ENCODE measurements around the gene SLC29A3. TPM values are rescaled to one million over a fixed set of nuclear protein-coding genes. Genes with fewer than 3 reads are reported as not detected.

SLC29A3 gene
- total and polyA plus RNA-seq, 7 donors: 0.64 to 2.2 (median 0.81) TPM

- H3K27me3 ChIP-seq (ENCODE audit: insufficient read depth in 3 of 3, low read length in 2 of 3): no peaks in the 10 kb centered on the region
- 70 to 74% (median 72%) methylated on average over 6 of the region's 6 CpGs for WGBS, 3 donors
- no peaks in the 10 kb centered on the region for H3K36me3 ChIP-seq (ENCODE audit: insufficient read depth in 1 of 2, low read depth in 1 of 2)
- intact Hi-C loops (cut with DNase I): loop anchor here in 1 of 2 donors (5.0 kb wide), 1 partner anchor 44 kb away; no protein-coding TSS in a partner anchor
- ATAC-seq (no peak), DNase-seq (no peak)
- H3K27ac ChIP-seq: no peak overlapping the region
- peaks cover 2% of the 10 kb centered on the region for H3K4me1 ChIP-seq
- no peaks in the 10 kb centered on the region for H3K9me3 ChIP-seq
- no peak for TF ChIP-seq CTCF (IDR thresholded peaks at IDR 0.05)
- no peak overlapping the region for H3K4me3 ChIP-seq
Observed at GRCh38 chr10:71371750-71372166, 52.7 kb downstream of the SLC29A3 start.

GRCh38 chr10:71372882-71373495 is 53.9 kb downstream of the SLC29A3 start:
- no peak overlapping the region for H3K27ac ChIP-seq
- WGBS, 3 donors: 71 to 74% (median 74%) methylated on average over 10 of the region's 10 CpGs
- intact Hi-C loops (cut with DNase I): loop anchor here in 1 of 2 donors (5.0 kb wide), 1 partner anchor 46 kb away; no protein-coding TSS in a partner anchor
- TF ChIP-seq CTCF (IDR thresholded peaks at IDR 0.05): no peak
- no peaks in the 10 kb centered on the region for H3K36me3 ChIP-seq (ENCODE audit: insufficient read depth in 1 of 2, low read depth in 1 of 2)
- no peaks in the 10 kb centered on the region for H3K9me3 ChIP-seq
- ATAC-seq: no peak
- H3K4me1 ChIP-seq: peaks cover 6% of the 10 kb centered on the region
- no peaks in the 10 kb centered on the region for H3K27me3 ChIP-seq (ENCODE audit: insufficient read depth in 3 of 3, low read length in 2 of 3)
- H3K4me3 ChIP-seq: no peak overlapping the region
- no peak for DNase-seq

- Histone ChIP-seq H3K27ac (no peak overlapping the region), H3K4me3 (no peak overlapping the region), H3K36me3 (ENCODE audit: insufficient read depth in 1 of 2, low read depth in 1 of 2) (no peaks in the 10 kb centered on the region), H3K4me1 (peaks cover 6% of the 10 kb centered on the region), H3K9me3 (no peaks in the 10 kb centered on the region), H3K27me3 (ENCODE audit: insufficient read depth in 3 of 3, low read length in 2 of 3) (no peaks in the 10 kb centered on the region)
- DNase-seq (no peak), ATAC-seq (no peak)
- intact Hi-C loops (cut with DNase I): loop anchor here in 1 of 2 donors (5.0 kb wide), 1 partner anchor 47 kb away; no protein-coding TSS in a partner anchor
- TF ChIP-seq CTCF (IDR thresholded peaks at IDR 0.05): no peak
- WGBS, 3 donors: 70 to 86% (median 77%) methylated on average over 11 of the region's 11 CpGs
Observed at GRCh38 chr10:71374481-71375233, 55.6 kb downstream of the SLC29A3 start.

GRCh38 chr10:71375952-71376351 is 56.9 kb downstream of the SLC29A3 start:
- no peaks in the 10 kb centered on the region for H3K36me3 ChIP-seq (ENCODE audit: insufficient read depth in 1 of 2, low read depth in 1 of 2)
- no peaks in the 10 kb centered on the region for H3K27me3 ChIP-seq (ENCODE audit: insufficient read depth in 3 of 3, low read length in 2 of 3)
- H3K4me1 ChIP-seq: peaks cover 6% of the 10 kb centered on the region
- H3K27ac ChIP-seq: no peak overlapping the region
- no peak overlapping the region for H3K4me3 ChIP-seq
- no peak for DNase-seq
- TF ChIP-seq CTCF (IDR thresholded peaks at IDR 0.05): no peak
- ATAC-seq: no peak
- no peaks in the 10 kb centered on the region for H3K9me3 ChIP-seq
- intact Hi-C loops (cut with DNase I): no loop called here
- 58 to 65% (median 62%) methylated on average over 3 of the region's 3 CpGs for WGBS, 3 donors

Data from psoas muscle (tissue), 8 donors.